ENCODE data around the gene SNX5. TPM values are rescaled to one million over a fixed set of nuclear protein-coding genes. Genes with fewer than 3 reads are reported as not detected.

SNX5 gene
- total RNA-seq, 1 donor from 2014 or later, result 39.9 TPM

GRCh38 chr20:17995967-17996819 lies 27.6 kb upstream of the SNX5 start:
- intact Hi-C loops (cut with DNase I), result loop anchor here (5.0 kb wide), 1 partner anchor 489 kb away; no protein-coding TSS in a partner anchor
- ATAC-seq (ENCODE audit: poor library complexity), result peak; percentile 85
- no peak for DNase-seq

- ATAC-seq (ENCODE audit: poor library complexity) (no peak), DNase-seq (no peak)
- intact Hi-C loops (cut with DNase I), result no loop called here
These were observed 25.0 kb upstream of the SNX5 start for GRCh38 chr20:17993546-17993945.

- ATAC-seq (ENCODE audit: poor library complexity), result no peak
- intact Hi-C loops (cut with DNase I), result no loop called here
These were observed 24.4 kb upstream of the SNX5 start for GRCh38 chr20:17992847-17993513.

GRCh38 chr20:17992224-17992637 lies 23.6 kb upstream of the SNX5 start:
- intact Hi-C loops (cut with DNase I), result no loop called here
- DNase-seq (no peak), ATAC-seq (ENCODE audit: poor library complexity) (no peak)

More at GRCh38 chr20:17992847-17993513, 24.4 kb upstream of the SNX5 start:
- no peak for DNase-seq

- intact Hi-C loops (cut with DNase I), result no loop called here
- no peak for DNase-seq
- no peak for ATAC-seq (ENCODE audit: poor library complexity)
These were observed 21.8 kb upstream of the SNX5 start for GRCh38 chr20:17990278-17990972.

GRCh38 chr20:17987988-17988387 lies 19.4 kb upstream of the SNX5 start:
- intact Hi-C loops (cut with DNase I), result no loop called here
- no peak for ATAC-seq (ENCODE audit: poor library complexity)
- DNase-seq, result no peak

GRCh38 chr20:17985388-17986018 lies 16.9 kb upstream of the SNX5 start:
- ATAC-seq (ENCODE audit: poor library complexity) (no peak), DNase-seq (no peak)
- intact Hi-C loops (cut with DNase I), result no loop called here

- ATAC-seq (ENCODE audit: poor library complexity) (no peak), DNase-seq (no peak)
- intact Hi-C loops (cut with DNase I), result no loop called here
These were observed 7.7 kb upstream of the SNX5 start for GRCh38 chr20:17976305-17976704.

GRCh38 chr20:17972121-17972520 lies 3.5 kb upstream of the SNX5 start:
- intact Hi-C loops (cut with DNase I), result no loop called here
- ATAC-seq (ENCODE audit: poor library complexity) (no peak), DNase-seq (no peak)

- no peak for ATAC-seq (ENCODE audit: poor library complexity)
- intact Hi-C loops (cut with DNase I), result no loop called here
These were observed 2.9 kb upstream of the SNX5 start for GRCh38 chr20:17971300-17972013.

GRCh38 chr20:17969884-17970409 lies 1.4 kb upstream of the SNX5 start:
- intact Hi-C loops (cut with DNase I), result no loop called here
- no peak for ATAC-seq (ENCODE audit: poor library complexity)
- peak; percentile 56 for DNase-seq

More at GRCh38 chr20:17971300-17972013, 2.9 kb upstream of the SNX5 start:
- DNase-seq, result no peak

GRCh38 chr20:17969278-17969883 lies 787 bp upstream of the SNX5 start:
- ATAC-seq (ENCODE audit: poor library complexity) (peak; percentile 17), DNase-seq (no peak)
- intact Hi-C loops (cut with DNase I), result no loop called here

GRCh38 chr20:17967521-17968365 lies 851 bp downstream of the SNX5 start:
- ATAC-seq (ENCODE audit: poor library complexity), result peak; percentile 9
- no peak for DNase-seq
- intact Hi-C loops (cut with DNase I), result no loop called here

- no peak for DNase-seq
- no peak for ATAC-seq (ENCODE audit: poor library complexity)
- intact Hi-C loops (cut with DNase I), result no loop called here
These were observed 1.9 kb downstream of the SNX5 start for GRCh38 chr20:17966432-17967310.

GRCh38 chr20:17965042-17965697 lies 3.4 kb downstream of the SNX5 start:
- DNase-seq (no peak), ATAC-seq (ENCODE audit: poor library complexity) (no peak)
- intact Hi-C loops (cut with DNase I), result no loop called here

Measured in Right ventricle myocardium superior (tissue), 1 donor.